RWPE2 (cell line): Measurements from ENCODE around the gene INSYN2A.

Experiments
- ATAC-seq: fragments of 200-7000 bp; cut with Tn5 transposase; 3 replicates; pipeline ENCODE4 v1.9.1; 2021; ENCODE audit warnings: low read depth
- DNase-seq: peaks from one replicate; pipeline ENCODE4 v3.0.0-alpha.2; 2020; ENCODE audit warnings: low spot score
- H3K27ac ChIP-seq: fragments of 450-650 bp; 2 replicates; pipeline ENCODE4 v1.5.1; 2017; ENCODE audit warnings: mild to moderate bottlenecking; ENCODE audit not compliant: poor library complexity, severe bottlenecking
- H3K27me3 ChIP-seq: fragments of 250-450 bp; sonication (Bioruptor Pico); 2 replicates; pipeline ENCODE4 v1.5.1; 2021; ENCODE audit warnings: mild to moderate bottlenecking, moderate library complexity; ENCODE audit not compliant: insufficient read depth, poor library complexity, severe bottlenecking
- H3K36me3 ChIP-seq: fragments of 250-450 bp; sonication (Bioruptor Pico); 2 replicates; pipeline ENCODE4 v1.5.1; 2020; ENCODE audit warnings: low read depth, mild to moderate bottlenecking, moderate library complexity
- H3K4me1 ChIP-seq: fragments of 250-450 bp; sonication (Bioruptor Pico); 2 replicates; pipeline ENCODE4 v1.5.1; 2021; ENCODE audit warnings: mild to moderate bottlenecking, moderate library complexity; ENCODE audit not compliant: insufficient read depth, poor library complexity, severe bottlenecking
- H3K4me3 ChIP-seq: fragments of 250-450 bp; sonication (Bioruptor Pico); 2 replicates; pipeline ENCODE4 v1.5.1; 2021; ENCODE audit warnings: mild to moderate bottlenecking, moderate library complexity; ENCODE audit not compliant: severe bottlenecking
- H3K9me3 ChIP-seq: fragments of 250-450 bp; sonication (Bioruptor Pico); 2 replicates; pipeline ENCODE4 v1.5.1; 2021; ENCODE audit warnings: mild to moderate bottlenecking, moderate library complexity; ENCODE audit not compliant: severe bottlenecking
- CTCF ChIP-seq: fragments of 450-650 bp; IDR thresholded peaks from one replicate; pipeline ENCODE4 v1.5.1; 2017; ENCODE audit warnings: mild to moderate bottlenecking, moderate library complexity; ENCODE audit not compliant: poor library complexity, severe bottlenecking

Gene INSYN2A

GRCh38 chr10:127174866-127175265 is 21.5 kb downstream of the INSYN2A start:
- H3K9me3 ChIP-seq: no peaks in the 10 kb centered on the region
- H3K4me1 ChIP-seq: no peaks in the 10 kb centered on the region
- no peak overlapping the region for H3K4me3 ChIP-seq
- no peaks in the 10 kb centered on the region for H3K27me3 ChIP-seq
- no peak overlapping the region for H3K27ac ChIP-seq
- TF ChIP-seq CTCF: no peak
- ATAC-seq: no peak
- no peak for DNase-seq
- H3K36me3 ChIP-seq: no peaks in the 10 kb centered on the region

- no peaks in the 10 kb centered on the region for H3K27me3 ChIP-seq
- H3K36me3 ChIP-seq: no peaks in the 10 kb centered on the region
- no peak for DNase-seq
- no peak for ATAC-seq
- peaks cover 2% of the 10 kb centered on the region for H3K4me1 ChIP-seq
- no peaks in the 10 kb centered on the region for H3K9me3 ChIP-seq
- H3K27ac ChIP-seq: no peak overlapping the region
- TF ChIP-seq CTCF: no peak
- H3K4me3 ChIP-seq: no peak overlapping the region
Measured at GRCh38 chr10:127168261-127168660, 28.1 kb downstream of the INSYN2A start.

GRCh38 chr10:127162841-127163240 is 33.5 kb downstream of the INSYN2A start:
- no peaks in the 10 kb centered on the region for H3K9me3 ChIP-seq
- H3K4me3 ChIP-seq: no peak overlapping the region
- ATAC-seq (no peak), DNase-seq (no peak)
- no peak overlapping the region for H3K27ac ChIP-seq
- no peak for TF ChIP-seq CTCF
- no peaks in the 10 kb centered on the region for H3K36me3 ChIP-seq
- no peaks in the 10 kb centered on the region for H3K27me3 ChIP-seq
- H3K4me1 ChIP-seq: peaks cover 4% of the 10 kb centered on the region

GRCh38 chr10:127161482-127161881 is 34.9 kb downstream of the INSYN2A start:
- no peak for ATAC-seq
- Histone ChIP-seq H3K4me1 (peaks cover 4% of the 10 kb centered on the region), H3K27ac (no peak overlapping the region), H3K4me3 (no peak overlapping the region), H3K36me3 (no peaks in the 10 kb centered on the region), H3K9me3 (no peaks in the 10 kb centered on the region), H3K27me3 (no peaks in the 10 kb centered on the region)
- DNase-seq: no peak
- no peak for TF ChIP-seq CTCF

GRCh38 chr10:127159648-127160245 is 36.6 kb downstream of the INSYN2A start:
- Histone ChIP-seq H3K36me3 (no peaks in the 10 kb centered on the region), H3K27me3 (no peaks in the 10 kb centered on the region), H3K9me3 (no peaks in the 10 kb centered on the region), H3K4me1 (peaks cover 4% of the 10 kb centered on the region), H3K27ac (no peak overlapping the region), H3K4me3 (no peak overlapping the region)
- DNase-seq (no peak), ATAC-seq (no peak)
- no peak for TF ChIP-seq CTCF
